Ascending aorta (tissue), 2 donors: ENCODE data around the gene KPNA2. TPM values are rescaled to one million over a fixed set of nuclear protein-coding genes. Genes with fewer than 3 reads are reported as not detected.
"Not testable (repeated sequence)": the region's sequence is repeated elsewhere in the genome, so short reads cannot be mapped to it uniquely, and the experiment has no call there.

Experiments
- DNase-seq, 2 donors: peaks; one replicate each; pipeline ENCODE4 v3.0.0-alpha.2; 2019; ENCODE audit warnings: low spot score in 2 of 2
- H3K27ac ChIP-seq, 2 donors: fragments of 200-600 bp; sonication (generic); one replicate each; pipeline ENCODE4 v1.5.1; 2016 to 2017; ENCODE audit warnings: mild to moderate bottlenecking in 1 of 2
- H3K27me3 ChIP-seq: fragments of 200-600 bp; sonication (generic); one replicate; pipeline ENCODE4 v1.5.1; 2017
- H3K36me3 ChIP-seq, 2 donors: fragments of 200-600 bp; sonication (generic); one replicate each; pipeline ENCODE4 v1.5.1; 2016
- H3K4me1 ChIP-seq, 2 donors: fragments of 200-600 bp; sonication (generic); one replicate each; pipeline ENCODE4 v1.5.1; 2016 to 2017; ENCODE audit warnings: mild to moderate bottlenecking in 1 of 2
- H3K4me3 ChIP-seq, 2 donors: fragments of 200-600 bp; sonication (generic); one replicate each; pipeline ENCODE4 v1.5.1; 2016 to 2017; ENCODE audit warnings: mild to moderate bottlenecking in 1 of 2
- H3K9me3 ChIP-seq, 2 donors: fragments of 200-600 bp; sonication (generic); one replicate each; pipeline ENCODE4 v1.5.1; 2016
- intact Hi-C: fragments of 100-400 bp; cut with DNase I; formaldehyde crosslinking; loops from one replicate; pipeline ENCODE4 v1.15.1; 2023
- total RNA-seq: library from RNA; depleted of rRNA; stranded (reverse); fragments of >200 nt; gene quantifications from one replicate; pipeline ENCODE4 v1.1.0, GENCODE V29; 2016
- TF ChIP-seq, protein P1 (sequence below), 3 experiments: fragments of 200-600 bp in 2 of 3; fragments of 450-650 bp in 1 of 3; sonication (generic) in 2 of 3; IDR thresholded peaks; one replicate each; pipeline ENCODE4 v1.5.1; 2016 to 2019; ENCODE audit warnings: antibody characterized with exemption in 3 of 3, mild to moderate bottlenecking in 1 of 3, moderate library complexity in 1 of 3

The KPNA2 gene
- total RNA-seq, 1 donor from 2014 or later = 11.6 TPM

DNA sequence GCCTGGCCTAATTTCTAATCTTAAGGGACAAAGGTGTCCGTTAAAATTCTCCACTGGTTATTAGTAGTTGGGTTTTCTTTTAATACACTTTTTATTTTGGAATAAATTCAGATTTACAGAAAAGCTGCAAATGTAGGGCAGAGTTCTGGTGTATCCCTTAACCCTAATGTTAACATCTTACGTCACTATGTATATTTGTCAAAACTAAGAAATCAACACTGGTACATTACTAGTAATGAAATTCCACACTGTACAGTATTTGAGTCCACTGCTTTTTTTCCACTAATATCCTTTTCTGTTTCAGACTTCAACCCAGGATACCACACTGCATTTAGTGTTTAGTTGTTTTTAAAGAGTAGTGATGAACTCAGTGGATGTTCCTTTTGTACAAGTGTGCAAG is 18.7 kb upstream of the KPNA2 start:
- no peaks in the 10 kb centered on the region for H3K27me3 ChIP-seq
- intact Hi-C loops = loop anchor here (10.0 kb wide), 1 partner anchor 52 kb away; no protein-coding TSS in a partner anchor

DNA sequence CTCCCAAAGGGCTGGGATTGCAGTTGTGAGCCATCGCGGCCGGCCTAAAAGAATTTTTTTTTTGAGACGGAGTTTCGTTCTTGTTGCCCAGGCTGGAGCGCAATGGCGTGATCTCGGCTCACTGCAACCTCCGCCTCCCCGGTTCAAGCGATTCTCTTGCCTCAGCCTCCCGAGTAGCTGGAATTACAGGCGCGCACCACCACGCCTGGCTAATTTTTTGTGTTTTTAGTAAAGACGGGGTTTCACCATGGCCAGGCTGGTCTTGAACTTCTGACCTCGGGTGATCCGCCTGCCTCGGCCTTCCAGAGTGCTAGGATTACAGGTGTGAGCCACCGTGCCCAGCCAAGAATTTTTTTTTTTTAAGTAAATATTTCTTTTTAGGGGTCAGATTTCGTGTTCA is 17.0 kb upstream of the KPNA2 start:
- intact Hi-C loops = loop anchor here (10.0 kb wide), 1 partner anchor 54 kb away; no protein-coding TSS in a partner anchor
- not testable (repeated sequence) for H3K27me3 ChIP-seq, H3K4me1 ChIP-seq, H3K9me3 ChIP-seq, H3K4me3 ChIP-seq, H3K36me3 ChIP-seq, DNase-seq, H3K27ac ChIP-seq

More for the DNA sequence above, 18.7 kb upstream of the KPNA2 start:
- TF ChIP-seq, protein P1, sequence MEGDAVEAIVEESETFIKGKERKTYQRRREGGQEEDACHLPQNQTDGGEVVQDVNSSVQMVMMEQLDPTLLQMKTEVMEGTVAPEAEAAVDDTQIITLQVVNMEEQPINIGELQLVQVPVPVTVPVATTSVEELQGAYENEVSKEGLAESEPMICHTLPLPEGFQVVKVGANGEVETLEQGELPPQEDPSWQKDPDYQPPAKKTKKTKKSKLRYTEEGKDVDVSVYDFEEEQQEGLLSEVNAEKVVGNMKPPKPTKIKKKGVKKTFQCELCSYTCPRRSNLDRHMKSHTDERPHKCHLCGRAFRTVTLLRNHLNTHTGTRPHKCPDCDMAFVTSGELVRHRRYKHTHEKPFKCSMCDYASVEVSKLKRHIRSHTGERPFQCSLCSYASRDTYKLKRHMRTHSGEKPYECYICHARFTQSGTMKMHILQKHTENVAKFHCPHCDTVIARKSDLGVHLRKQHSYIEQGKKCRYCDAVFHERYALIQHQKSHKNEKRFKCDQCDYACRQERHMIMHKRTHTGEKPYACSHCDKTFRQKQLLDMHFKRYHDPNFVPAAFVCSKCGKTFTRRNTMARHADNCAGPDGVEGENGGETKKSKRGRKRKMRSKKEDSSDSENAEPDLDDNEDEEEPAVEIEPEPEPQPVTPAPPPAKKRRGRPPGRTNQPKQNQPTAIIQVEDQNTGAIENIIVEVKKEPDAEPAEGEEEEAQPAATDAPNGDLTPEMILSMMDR (IDR thresholded peaks at IDR 0.05) = no peak
- no peaks in the 10 kb centered on the region for H3K9me3 ChIP-seq
- DNase-seq = no peak
- no peaks in the 10 kb centered on the region for H3K36me3 ChIP-seq
- no peak overlapping the region for H3K27ac ChIP-seq
- H3K4me1 ChIP-seq = peaks cover 0 to 3% of the 10 kb centered on the region in 2 donors
- H3K4me3 ChIP-seq = no peak overlapping the region

- intact Hi-C loops = loop anchor here (10.0 kb wide), 1 partner anchor 55 kb away; no protein-coding TSS in a partner anchor
- no peak for DNase-seq
- Histone ChIP-seq H3K27me3 (no peaks in the 10 kb centered on the region), H3K4me1 (peaks cover 0 to 3% of the 10 kb centered on the region in 2 donors), H3K9me3 (no peaks in the 10 kb centered on the region), H3K36me3 (no peaks in the 10 kb centered on the region), H3K4me3 (peak overlapping the region in 1 of 2 donors; percentile 74), H3K27ac (peak overlapping the region in 1 of 2 donors; percentile 87)
- TF ChIP-seq, protein P1 (IDR thresholded peaks at IDR 0.05) = no peak
Measured at GRCh38 chr17:68019336-68019674, 16.2 kb upstream of the KPNA2 start.

- TF ChIP-seq, protein P1 (IDR thresholded peaks at IDR 0.05) = peak; percentile 20 to 62 (median 37)
- Histone ChIP-seq H3K27me3 (no peaks in the 10 kb centered on the region), H3K36me3 (no peaks in the 10 kb centered on the region), H3K4me1 (peaks cover 0 to 3% of the 10 kb centered on the region in 2 donors), H3K9me3 (no peaks in the 10 kb centered on the region), H3K4me3 (peak overlapping the region; percentile 55 to 74), H3K27ac (peak overlapping the region; percentile 79 to 87)
- peak; percentile 91 to 99 for DNase-seq
- intact Hi-C loops = loop anchor here (1.0 to 10.0 kb wide), 4 partner anchors 15 to 1307 kb away; partner anchors contain the start of genes ABCA5 and KPNA2
Measured at GRCh38 chr17:68019675-68020408, 15.7 kb upstream of the KPNA2 start.

GRCh38 chr17:68020409-68020756 is 15.2 kb upstream of the KPNA2 start:
- Histone ChIP-seq H3K4me1 (peaks cover 0 to 3% of the 10 kb centered on the region in 2 donors), H3K27ac (peak overlapping the region; percentile 79 to 87), H3K4me3 (peak overlapping the region; percentile 55 to 74), H3K27me3 (no peaks in the 10 kb centered on the region), H3K36me3 (no peaks in the 10 kb centered on the region), H3K9me3 (no peaks in the 10 kb centered on the region)
- intact Hi-C loops = loop anchor here (1.0 kb wide), 3 partner anchors 15 to 1307 kb away; partner anchors contain the start of genes ABCA5 and KPNA2
- TF ChIP-seq, protein P1 (IDR thresholded peaks at IDR 0.05) = no peak
- DNase-seq = no peak

GRCh38 chr17:68020791-68021190 is 14.7 kb upstream of the KPNA2 start:
- intact Hi-C loops = loop anchor here (1.0 kb wide), 3 partner anchors 15 to 1307 kb away; partner anchors contain the start of genes ABCA5 and KPNA2

More at GRCh38 chr17:68020791-68021190, 14.7 kb upstream of the KPNA2 start:
- H3K36me3 ChIP-seq, H3K9me3 ChIP-seq, H3K4me1 ChIP-seq, DNase-seq, H3K27me3 ChIP-seq: not testable (repeated sequence)
- peak overlapping the region; percentile 55 to 74 for H3K4me3 ChIP-seq
- peak overlapping the region; percentile 79 to 87 for H3K27ac ChIP-seq
